Astrocyte (in vitro differentiated cells and primary cell): ENCODE data around the gene SDK1.

Experiments used
- EZH2 ChIP-seq: IDR thresholded peaks from 2 replicates; pipeline ENCODE4 v1.6.1; 2012; ENCODE audit warnings: mild to moderate bottlenecking, low read length, inconsistent platforms; ENCODE audit not compliant: insufficient read depth
- TF ChIP-seq, protein P1 (sequence below): IDR thresholded peaks from 2 replicates; pipeline ENCODE4 v1.5.1; 2011; ENCODE audit warnings: low read depth, mild to moderate bottlenecking, inconsistent platforms, low read length, moderate library complexity; ENCODE audit not compliant: insufficient read depth

DNA sequence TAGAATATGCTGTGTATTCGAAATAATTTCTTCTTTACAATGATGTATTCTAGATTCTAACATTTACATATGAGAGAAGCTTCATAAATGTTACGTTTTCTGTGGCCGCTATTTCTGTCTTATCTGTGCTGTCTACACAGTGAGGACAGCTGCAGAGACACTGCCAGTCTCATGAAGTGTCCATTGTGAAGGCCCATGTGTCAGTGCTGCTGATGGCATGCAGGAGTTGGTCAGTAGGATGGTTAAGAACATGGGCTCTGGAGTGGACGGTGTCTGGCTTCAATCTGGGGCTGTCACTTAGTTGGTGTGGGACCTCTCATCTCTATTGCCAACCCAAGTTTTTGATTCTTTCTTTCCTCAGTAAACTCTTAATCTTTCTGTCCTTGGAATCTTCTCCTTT lies 137.3 kb downstream of the SDK1 start:
- TF ChIP-seq, protein P1, sequence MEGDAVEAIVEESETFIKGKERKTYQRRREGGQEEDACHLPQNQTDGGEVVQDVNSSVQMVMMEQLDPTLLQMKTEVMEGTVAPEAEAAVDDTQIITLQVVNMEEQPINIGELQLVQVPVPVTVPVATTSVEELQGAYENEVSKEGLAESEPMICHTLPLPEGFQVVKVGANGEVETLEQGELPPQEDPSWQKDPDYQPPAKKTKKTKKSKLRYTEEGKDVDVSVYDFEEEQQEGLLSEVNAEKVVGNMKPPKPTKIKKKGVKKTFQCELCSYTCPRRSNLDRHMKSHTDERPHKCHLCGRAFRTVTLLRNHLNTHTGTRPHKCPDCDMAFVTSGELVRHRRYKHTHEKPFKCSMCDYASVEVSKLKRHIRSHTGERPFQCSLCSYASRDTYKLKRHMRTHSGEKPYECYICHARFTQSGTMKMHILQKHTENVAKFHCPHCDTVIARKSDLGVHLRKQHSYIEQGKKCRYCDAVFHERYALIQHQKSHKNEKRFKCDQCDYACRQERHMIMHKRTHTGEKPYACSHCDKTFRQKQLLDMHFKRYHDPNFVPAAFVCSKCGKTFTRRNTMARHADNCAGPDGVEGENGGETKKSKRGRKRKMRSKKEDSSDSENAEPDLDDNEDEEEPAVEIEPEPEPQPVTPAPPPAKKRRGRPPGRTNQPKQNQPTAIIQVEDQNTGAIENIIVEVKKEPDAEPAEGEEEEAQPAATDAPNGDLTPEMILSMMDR = no peak
- no peak for TF ChIP-seq EZH2
